OCI-LY3 (cell line): Measurements from ENCODE around the gene ATP1A1.

Experiments
- EZH2phosphoT487 ChIP-seq: fragments of 200-600 bp; shearing (Covaris generic); IDR thresholded peaks from 2 replicates; pipeline ENCODE4 v1.6.1; 2018; ENCODE audit warnings: antibody characterized with exemption, mixed run types, low read depth
- TF ChIP-seq, protein P1 (sequence below): fragments of 200-600, 300-600 bp; sonication (generic); IDR thresholded peaks from 2 replicates; pipeline ENCODE4 v1.5.1; 2014; ENCODE audit warnings: antibody characterized with exemption, low read length, low read depth

GRCh38 chr1:116420417-116421200 lies 47.6 kb downstream of the ATP1A1 start:
- TF ChIP-seq, protein P1, sequence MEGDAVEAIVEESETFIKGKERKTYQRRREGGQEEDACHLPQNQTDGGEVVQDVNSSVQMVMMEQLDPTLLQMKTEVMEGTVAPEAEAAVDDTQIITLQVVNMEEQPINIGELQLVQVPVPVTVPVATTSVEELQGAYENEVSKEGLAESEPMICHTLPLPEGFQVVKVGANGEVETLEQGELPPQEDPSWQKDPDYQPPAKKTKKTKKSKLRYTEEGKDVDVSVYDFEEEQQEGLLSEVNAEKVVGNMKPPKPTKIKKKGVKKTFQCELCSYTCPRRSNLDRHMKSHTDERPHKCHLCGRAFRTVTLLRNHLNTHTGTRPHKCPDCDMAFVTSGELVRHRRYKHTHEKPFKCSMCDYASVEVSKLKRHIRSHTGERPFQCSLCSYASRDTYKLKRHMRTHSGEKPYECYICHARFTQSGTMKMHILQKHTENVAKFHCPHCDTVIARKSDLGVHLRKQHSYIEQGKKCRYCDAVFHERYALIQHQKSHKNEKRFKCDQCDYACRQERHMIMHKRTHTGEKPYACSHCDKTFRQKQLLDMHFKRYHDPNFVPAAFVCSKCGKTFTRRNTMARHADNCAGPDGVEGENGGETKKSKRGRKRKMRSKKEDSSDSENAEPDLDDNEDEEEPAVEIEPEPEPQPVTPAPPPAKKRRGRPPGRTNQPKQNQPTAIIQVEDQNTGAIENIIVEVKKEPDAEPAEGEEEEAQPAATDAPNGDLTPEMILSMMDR, result no peak
- no peak for TF ChIP-seq EZH2phosphoT487
